HUES64 (cell line): ENCODE data around the gene NEUROD2.
A peak's percentile ranks its signal among the peaks of the same experiment; 100 is the strongest.

Experiments used
- H3K27ac ChIP-seq: 2 replicates; pipeline ENCODE4 v1.7.0; 2013; ENCODE audit warnings: low read depth, low read length, inconsistent platforms
- H3K27me3 ChIP-seq: 2 replicates; pipeline ENCODE4 v1.6.1; 2013; ENCODE audit warnings: mild to moderate bottlenecking, low read length; ENCODE audit not compliant: insufficient read depth
- H3K36me3 ChIP-seq: 2 replicates; pipeline ENCODE4 v1.6.1; 2013; ENCODE audit warnings: mild to moderate bottlenecking, low read length; ENCODE audit not compliant: insufficient read depth
- H3K4me1 ChIP-seq: 2 replicates; pipeline ENCODE4 v1.6.1; 2013; ENCODE audit warnings: mild to moderate bottlenecking, low read length, moderate library complexity; ENCODE audit not compliant: insufficient read depth
- H3K4me3 ChIP-seq: 2 replicates; pipeline ENCODE4 v1.5.1; 2013; ENCODE audit warnings: mild to moderate bottlenecking, low read length, moderate library complexity
- H3K9ac ChIP-seq: 2 replicates; pipeline ENCODE4 v1.6.1; 2013; ENCODE audit warnings: mild to moderate bottlenecking, low read depth, low read length
- H3K9me3 ChIP-seq: 2 replicates; pipeline ENCODE4 v1.6.1; 2013; ENCODE audit warnings: low read depth, low read length; ENCODE audit not compliant: insufficient read depth
- WGBS: fragments of 150-250, 120-280 bp; methylation state at CpG from one replicate; pipeline ENCODE4 v1.1.7; 2013; ENCODE audit warnings: missing lambda C conversion rate; 5-methylcytosine and 5-hydroxymethylcytosine counted together

NEUROD2 gene

DNA sequence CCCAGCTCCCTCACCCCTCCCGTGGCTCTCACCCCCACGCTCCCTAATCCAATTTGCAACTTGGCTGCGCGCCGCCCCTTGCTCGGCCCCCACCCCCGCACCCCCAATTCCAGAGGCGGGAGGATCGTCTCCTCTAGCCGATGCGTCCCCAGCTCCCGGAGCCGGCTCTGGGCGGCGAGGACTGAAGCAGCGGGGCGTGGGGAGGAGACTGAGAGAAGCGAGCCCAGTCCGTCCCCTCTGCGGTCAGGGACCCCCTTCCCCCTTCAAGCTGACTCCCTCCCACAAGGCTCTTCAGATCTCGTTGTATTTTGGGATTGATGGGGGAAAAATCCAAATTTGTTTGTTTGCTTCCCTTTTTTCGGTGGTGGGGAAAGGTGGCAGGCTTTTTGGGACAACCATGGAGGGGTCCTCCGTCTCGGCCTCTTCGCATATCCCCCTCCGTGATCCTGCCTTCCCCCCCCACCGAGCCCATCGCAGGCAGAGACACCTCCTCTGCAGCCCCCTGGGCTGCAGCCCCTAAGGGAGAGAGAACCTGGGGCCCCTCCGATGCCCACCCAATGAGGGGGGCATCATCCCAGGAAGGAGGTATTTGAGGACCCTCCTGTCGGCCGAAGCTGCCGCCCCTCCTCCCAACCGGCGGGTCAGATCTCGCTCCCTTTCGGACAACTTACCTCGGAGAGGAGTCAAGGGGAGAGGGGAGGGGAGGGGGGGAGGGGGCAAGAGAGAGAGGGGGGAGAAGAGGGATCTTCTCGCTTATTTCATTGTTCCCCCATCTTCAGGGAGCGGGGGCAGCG lies 466 bp downstream of the NEUROD2 start:
- WGBS = 1% methylated on average over 32 of the region's 40 CpGs

DNA sequence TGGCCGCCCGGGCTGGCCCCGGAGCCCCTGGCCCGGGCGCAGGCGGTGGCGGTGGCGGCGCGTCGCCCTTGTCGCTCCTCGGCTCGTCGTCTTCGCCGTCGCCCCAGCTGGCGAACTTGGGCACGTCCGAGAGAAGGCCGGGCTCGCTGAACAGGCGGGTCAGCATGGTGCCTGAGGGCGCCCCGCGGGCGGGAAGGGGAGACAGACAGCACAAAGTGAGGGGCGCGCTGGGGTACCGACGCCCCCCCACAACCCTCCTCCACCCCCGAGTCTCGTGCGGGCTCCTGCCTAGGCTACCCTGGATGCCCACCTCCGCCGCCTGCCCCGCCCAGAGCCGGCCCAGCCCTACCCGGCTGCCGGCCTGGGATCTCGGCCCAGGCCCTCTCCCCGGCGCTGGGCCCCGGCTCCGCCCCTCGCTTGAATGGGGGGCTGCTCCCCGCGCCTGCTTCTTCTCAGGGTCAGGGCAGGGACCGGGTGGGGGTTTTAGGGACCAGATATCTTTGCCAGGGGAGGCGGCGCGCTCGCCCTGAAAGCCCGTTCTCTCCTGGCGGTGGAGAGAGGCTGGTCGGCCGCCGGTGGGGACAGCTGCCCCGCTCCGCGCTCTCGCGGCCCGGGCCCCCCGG lies 1.2 kb downstream of the NEUROD2 start:
- under 1% methylated on average over 66 of the region's 66 CpGs for WGBS
- no peaks in the 10 kb centered on the region for H3K9me3 ChIP-seq
- H3K4me1 ChIP-seq = peaks cover 16% of the 10 kb centered on the region
- no peaks in the 10 kb centered on the region for H3K36me3 ChIP-seq
- no peak overlapping the region for H3K9ac ChIP-seq
- H3K27ac ChIP-seq = no peak overlapping the region
- peak overlapping the region; percentile 30 for H3K4me3 ChIP-seq
- peaks cover 99% of the 10 kb centered on the region for H3K27me3 ChIP-seq

More for the DNA sequence above, 466 bp downstream of the NEUROD2 start:
- H3K4me1 ChIP-seq = peaks cover 16% of the 10 kb centered on the region
- H3K27ac ChIP-seq = no peak overlapping the region
- H3K27me3 ChIP-seq = peaks cover 98% of the 10 kb centered on the region
- no peaks in the 10 kb centered on the region for H3K36me3 ChIP-seq
- H3K9me3 ChIP-seq = no peaks in the 10 kb centered on the region
- H3K4me3 ChIP-seq = peak overlapping the region; percentile 40
- H3K9ac ChIP-seq = no peak overlapping the region

DNA sequence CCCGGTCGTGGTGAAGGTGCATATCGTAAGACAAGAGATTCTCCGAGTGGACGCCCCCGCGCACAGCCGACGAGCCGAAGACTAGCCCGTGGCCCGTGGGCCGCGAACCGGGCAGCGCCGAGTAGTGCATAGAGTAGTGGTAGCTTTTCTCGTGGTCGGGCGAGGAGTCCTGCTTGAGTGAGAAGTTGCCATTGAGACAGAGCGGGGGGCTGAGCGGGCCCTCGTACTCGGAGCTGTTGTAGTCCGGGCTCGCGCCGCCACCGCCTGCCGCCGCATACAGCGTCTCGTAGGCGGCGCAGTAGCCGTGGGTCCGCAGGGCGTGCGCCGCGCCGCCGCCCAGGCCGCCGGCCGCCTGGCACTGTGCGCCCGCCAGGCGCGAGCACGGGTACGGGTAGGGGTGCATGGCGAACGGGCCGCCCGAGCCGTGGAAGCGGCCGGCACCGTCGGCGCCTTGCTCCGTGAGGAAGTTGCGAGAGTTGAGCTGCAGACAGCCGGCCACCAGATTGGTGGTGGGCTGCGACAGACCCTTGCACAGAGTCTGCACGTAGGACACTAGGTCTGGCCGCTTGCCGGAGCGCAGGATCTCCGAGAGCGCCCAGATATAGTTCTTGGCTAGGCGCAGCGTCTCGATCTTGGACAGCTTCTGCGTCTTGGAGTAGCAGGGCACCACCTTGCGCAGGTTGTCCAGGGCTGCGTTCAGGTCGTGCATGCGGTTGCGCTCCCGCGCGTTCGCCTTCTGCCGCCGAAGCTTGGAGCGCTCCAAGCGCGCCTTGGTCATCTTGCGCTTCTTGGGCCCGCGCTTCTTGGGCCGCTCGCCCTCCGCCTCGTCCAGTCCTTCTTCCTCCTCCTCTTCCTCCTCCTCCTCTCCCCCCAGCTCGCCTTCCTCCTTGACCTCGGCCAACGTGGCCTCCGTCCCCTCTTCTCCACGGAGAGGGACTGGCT lies 2.0 kb downstream of the NEUROD2 start:
- Histone ChIP-seq H3K4me3 (peak overlapping the region; percentile 30), H3K27me3 (peaks cover 99% of the 10 kb centered on the region), H3K36me3 (no peaks in the 10 kb centered on the region), H3K9me3 (no peaks in the 10 kb centered on the region), H3K4me1 (peaks cover 16% of the 10 kb centered on the region), H3K27ac (no peak overlapping the region), H3K9ac (no peak overlapping the region)
- 1% methylated on average over 102 of the region's 102 CpGs for WGBS

DNA sequence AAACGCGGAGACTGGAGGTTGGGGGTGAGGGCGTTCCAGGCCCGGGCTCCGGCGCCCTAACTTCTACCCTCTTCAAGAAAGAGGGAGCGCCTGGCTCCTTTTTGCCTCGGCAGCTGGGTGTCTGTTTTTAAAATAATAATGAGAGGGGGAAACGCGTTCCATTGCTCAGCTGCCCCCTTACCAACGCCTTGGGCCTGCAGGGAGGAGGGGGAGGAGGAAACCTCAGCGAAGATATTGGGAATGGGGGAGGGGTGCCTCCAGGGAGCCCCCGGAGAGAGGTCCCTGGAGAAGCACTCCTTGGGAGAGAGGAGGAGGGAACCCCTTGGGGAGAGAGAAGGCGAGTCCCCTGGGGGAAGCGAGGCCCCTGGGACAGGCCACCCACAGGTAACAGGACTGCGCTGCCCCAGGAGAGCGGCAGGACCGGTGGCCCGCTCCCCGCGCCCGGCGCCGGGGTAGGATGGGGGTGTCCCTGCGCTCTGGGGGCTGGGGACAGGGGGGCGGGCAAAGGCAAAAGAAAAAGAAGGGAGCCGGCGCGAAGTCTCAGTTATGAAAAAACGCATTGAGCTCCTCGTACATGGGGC lies 2.7 kb downstream of the NEUROD2 start:
- under 1% methylated on average over 31 of the region's 31 CpGs for WGBS

DNA sequence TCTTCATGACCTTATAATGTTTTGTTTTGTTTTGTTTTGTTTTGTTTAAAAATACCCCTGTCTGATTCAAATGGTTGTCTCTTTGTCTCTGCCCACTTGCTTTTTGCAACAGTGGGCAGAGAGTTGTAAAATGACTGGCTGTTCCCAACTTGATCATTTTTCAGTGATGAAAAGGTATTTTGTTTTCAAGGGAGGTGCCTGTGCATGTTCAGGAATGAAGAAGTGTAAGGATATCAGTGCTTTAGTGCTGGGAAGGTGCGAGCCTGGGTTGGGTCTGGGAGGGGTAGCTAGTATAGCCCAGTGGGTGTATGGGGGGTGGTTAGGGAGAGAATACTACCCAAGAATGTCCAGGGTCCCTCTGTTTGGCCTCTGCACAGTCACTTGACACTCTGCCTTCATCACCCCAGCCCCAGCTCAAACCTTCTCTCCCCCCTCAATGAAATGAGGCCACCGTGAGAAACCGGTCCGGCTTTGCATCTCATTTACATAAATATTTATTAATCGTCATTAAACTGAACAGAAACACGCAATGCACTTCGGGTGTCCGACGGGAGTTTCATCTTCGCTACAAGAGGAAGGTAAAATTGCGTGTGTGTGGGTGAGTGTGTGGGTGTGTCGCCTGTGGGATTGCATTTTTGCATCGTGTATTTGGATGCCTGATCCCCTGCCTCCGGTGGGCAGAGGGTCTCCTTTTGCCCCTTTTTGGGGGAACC lies 4.3 kb downstream of the NEUROD2 start:
- Histone ChIP-seq H3K4me3 (peak overlapping the region; percentile 35; the same call in 1 of the 2 replicates), H3K27me3 (peaks cover 100% of the 10 kb centered on the region), H3K9me3 (no peaks in the 10 kb centered on the region), H3K4me1 (peaks cover 16% of the 10 kb centered on the region), H3K36me3 (no peaks in the 10 kb centered on the region), H3K27ac (no peak overlapping the region), H3K9ac (no peak overlapping the region)
- 3% methylated on average over 14 of the region's 14 CpGs for WGBS

More for the DNA sequence above, 2.7 kb downstream of the NEUROD2 start:
- H3K36me3 ChIP-seq = no peaks in the 10 kb centered on the region
- peaks cover 16% of the 10 kb centered on the region for H3K4me1 ChIP-seq
- H3K9me3 ChIP-seq = no peaks in the 10 kb centered on the region
- H3K27me3 ChIP-seq = peaks cover 100% of the 10 kb centered on the region
- peak overlapping the region; percentile 22; the same call in 1 of the 2 replicates for H3K4me3 ChIP-seq
- no peak overlapping the region for H3K27ac ChIP-seq
- no peak overlapping the region for H3K9ac ChIP-seq

DNA sequence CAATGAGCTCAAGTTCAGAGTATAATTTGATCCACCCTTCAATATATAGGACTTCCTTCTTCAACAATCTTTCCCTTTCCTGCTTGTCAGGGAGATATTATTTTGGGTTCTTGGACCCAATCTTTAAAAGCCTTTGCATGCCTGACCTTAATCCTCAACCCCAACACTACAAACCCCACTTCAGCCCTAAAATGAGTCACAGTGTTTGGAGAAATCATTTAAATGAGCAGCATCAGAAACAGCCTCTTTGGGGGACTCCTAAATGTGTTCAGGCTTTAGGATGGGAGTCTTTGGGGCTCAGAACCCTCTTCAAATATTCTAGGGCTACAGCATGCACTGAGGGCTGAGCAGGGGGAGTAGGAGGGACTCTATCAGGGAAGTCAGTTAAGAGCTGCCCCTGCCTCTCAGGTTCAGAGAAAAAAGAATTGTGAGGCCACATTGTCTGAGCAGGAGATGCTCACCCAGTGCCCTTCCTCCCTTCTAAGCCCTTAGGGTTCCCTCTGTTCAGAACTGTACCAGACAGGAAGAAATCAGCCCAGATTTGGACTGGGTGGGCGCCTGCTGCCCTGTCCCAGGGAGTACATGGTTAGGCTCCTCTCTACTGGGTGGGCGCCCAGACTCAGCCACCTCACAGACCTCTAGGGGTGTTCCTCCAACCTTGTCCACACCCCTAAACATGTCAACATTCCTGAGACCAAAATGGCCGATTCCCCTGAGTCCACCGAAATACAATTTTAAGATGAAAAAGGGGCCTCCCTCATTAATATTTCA lies 5.0 kb downstream of the NEUROD2 start:
- Histone ChIP-seq H3K4me3 (no peak overlapping the region), H3K9me3 (no peaks in the 10 kb centered on the region), H3K36me3 (no peaks in the 10 kb centered on the region), H3K4me1 (peaks cover 16% of the 10 kb centered on the region), H3K27ac (no peak overlapping the region), H3K27me3 (peaks cover 100% of the 10 kb centered on the region), H3K9ac (no peak overlapping the region)
- WGBS = 41% methylated on average over 4 of the region's 4 CpGs

DNA sequence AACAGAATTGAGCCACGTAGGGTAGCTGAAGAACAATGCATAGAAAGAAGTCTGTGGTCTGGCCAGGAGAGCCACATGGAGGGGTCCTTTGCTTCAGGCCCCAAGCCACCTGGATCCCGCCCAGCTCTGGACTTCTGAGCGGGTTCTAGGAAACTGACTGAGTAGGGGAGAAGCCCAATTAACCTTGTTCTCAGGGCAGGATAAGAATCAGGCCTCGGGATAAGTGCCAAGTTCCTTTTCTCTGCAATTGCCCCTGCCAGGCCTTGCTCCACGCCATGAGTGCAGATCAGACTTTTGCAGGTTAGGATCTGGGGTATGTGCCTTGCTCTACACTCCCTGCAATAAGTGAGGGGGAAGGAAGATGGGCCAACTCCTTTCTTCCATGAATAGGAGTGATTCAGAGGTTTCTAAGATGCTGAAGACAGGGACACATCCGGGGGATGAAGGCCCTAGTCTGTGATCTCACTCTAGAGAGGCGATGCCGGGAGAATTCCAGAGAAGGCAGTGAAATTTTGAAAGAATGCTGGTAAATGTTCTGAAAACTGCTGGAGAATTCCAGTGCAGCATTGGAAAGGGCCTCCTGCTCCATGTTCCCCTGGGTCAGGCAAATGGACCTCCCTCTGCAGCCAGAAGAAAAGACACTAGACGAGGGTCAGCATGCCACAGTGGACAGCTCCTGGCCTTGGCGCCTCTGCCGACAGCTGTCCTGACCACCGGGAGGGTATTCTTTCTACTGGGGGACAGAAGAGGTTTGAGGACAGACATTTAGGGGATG lies 5.8 kb downstream of the NEUROD2 start:
- H3K4me3 ChIP-seq = no peak overlapping the region
- H3K9ac ChIP-seq = no peak overlapping the region
- 5% methylated on average over 12 of the region's 12 CpGs for WGBS
- no peak overlapping the region for H3K27ac ChIP-seq
- H3K36me3 ChIP-seq = no peaks in the 10 kb centered on the region
- H3K27me3 ChIP-seq = peaks cover 100% of the 10 kb centered on the region
- H3K4me1 ChIP-seq = peaks cover 12% of the 10 kb centered on the region
- no peaks in the 10 kb centered on the region for H3K9me3 ChIP-seq

DNA sequence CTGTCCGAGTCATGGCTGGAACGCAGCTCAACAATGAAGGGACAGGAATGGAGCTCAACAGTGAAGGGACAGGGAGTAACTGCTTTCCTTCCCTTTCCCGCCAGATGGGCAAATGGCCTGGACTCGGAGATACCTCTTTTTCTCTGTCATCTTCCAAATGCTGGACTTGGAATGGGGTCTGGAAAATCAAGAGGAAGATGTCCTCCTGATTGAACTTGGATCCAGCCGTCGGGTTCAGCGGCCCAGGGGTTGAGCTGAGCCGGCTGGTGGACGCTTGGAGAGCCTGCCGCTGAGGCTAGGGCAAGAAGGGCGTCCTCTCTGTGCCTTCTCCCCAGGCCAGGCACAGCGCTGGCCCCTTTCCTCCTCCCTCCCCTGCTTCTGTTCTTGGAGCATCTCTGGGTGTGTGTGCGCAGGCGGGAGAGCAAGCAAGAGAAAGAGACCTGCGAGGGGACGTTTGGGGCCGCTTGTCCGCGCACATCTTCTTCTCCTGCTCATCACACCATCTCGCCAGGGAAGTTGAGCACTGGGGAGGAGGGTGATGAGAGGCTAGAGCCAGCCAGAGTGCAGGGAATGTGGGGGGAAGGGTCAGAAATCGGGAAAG lies 6.6 kb downstream of the NEUROD2 start:
- 2% methylated on average over 21 of the region's 21 CpGs for whole genome bisulfite sequencing

DNA sequence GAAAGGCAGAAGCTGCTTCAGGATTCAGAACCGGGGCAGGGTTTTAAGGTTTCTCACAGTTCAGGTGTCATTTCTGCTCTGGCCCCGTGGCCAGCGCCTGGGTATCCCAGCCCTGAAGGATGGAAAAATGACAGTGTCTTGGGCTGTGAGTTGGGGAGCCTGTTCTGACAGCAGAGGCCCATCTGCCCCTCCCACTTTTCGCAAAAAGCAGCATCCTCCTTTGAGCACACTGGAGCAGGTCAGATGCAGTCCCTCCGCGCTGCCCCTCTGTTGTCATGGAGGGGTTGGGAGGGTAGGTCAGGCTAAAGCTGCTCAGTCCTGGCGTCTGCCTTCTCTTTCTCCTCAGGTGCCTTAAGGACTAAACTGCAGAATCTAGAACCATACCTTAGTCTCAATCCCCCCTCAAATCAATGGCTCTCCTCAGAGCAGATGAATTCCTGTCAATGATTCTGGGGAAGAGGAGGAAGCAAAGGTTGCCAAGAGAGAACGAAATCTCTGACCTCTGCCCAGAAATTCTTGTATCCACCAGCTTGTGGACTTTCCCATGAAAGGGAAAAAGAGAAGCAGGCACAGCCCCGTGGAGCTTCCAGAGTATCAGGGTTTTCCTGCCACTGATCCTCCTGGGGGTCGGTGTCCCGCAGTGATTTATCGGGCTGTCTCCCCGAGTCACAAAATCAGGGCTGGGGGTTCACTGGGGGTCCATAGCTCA lies 7.3 kb downstream of the NEUROD2 start:
- H3K27me3 ChIP-seq = peaks cover 100% of the 10 kb centered on the region
- H3K27ac ChIP-seq = no peak overlapping the region
- no peaks in the 10 kb centered on the region for H3K36me3 ChIP-seq
- WGBS = 6% methylated on average over 13 of the region's 13 CpGs
- H3K9me3 ChIP-seq = no peaks in the 10 kb centered on the region
- H3K4me3 ChIP-seq = no peak overlapping the region
- no peak overlapping the region for H3K9ac ChIP-seq
- H3K4me1 ChIP-seq = peaks cover 7% of the 10 kb centered on the region

More for the DNA sequence above, 6.6 kb downstream of the NEUROD2 start:
- no peaks in the 10 kb centered on the region for H3K36me3 ChIP-seq
- H3K4me3 ChIP-seq = no peak overlapping the region
- peaks cover 100% of the 10 kb centered on the region for H3K27me3 ChIP-seq
- H3K9me3 ChIP-seq = no peaks in the 10 kb centered on the region
- peaks cover 10% of the 10 kb centered on the region for H3K4me1 ChIP-seq
- no peak overlapping the region for H3K27ac ChIP-seq
- no peak overlapping the region for H3K9ac ChIP-seq
